Activated CD8-positive, alpha-beta memory T cell treated with anti-CD3 and anti-CD28 coated beads for 36 hours (primary cell): ENCODE data around the gene ATP9A. TPM values are rescaled to one million over a fixed set of nuclear protein-coding genes. Genes with fewer than 3 reads are reported as not detected.
"Not testable (repeated sequence)": the region's sequence is repeated elsewhere in the genome, so short reads cannot be mapped to it uniquely, and the experiment has no call there.

ENCODE experiments used
- CTCF ChIA-PET: fragments of 350-600 bp; sonication (Branson Sonifier 250); formaldehyde crosslinking; loops from one replicate; lab custom pipeline; 2021; ENCODE audit warnings: antibody characterized with exemption; lab: Charles Lee
- POLR2A ChIA-PET: fragments of 350-600 bp; sonication (Branson Sonifier 250); formaldehyde crosslinking; loops from one replicate; lab custom pipeline; 2021; ENCODE audit warnings: antibody characterized with exemption; lab: Charles Lee
- total RNA-seq, 2 experiments: library from RNA; stranded (reverse); gene quantifications; one replicate each; pipeline ENCODE4 v1.2.3, GENCODE V29; 2021

ATP9A gene
- total RNA-seq, 2 experiments from 2014 or later: 1.2 to 1.3 TPM

GRCh38 chr20:51647674-51648570 lies 120.3 kb downstream of the ATP9A start:
- CTCF ChIA-PET: interaction anchor here (1.1 kb wide), 1 partner anchor 9 kb away, joined by 3 read pairs; no protein-coding TSS in a partner anchor
- POLR2A ChIA-PET: no interaction called here

DNA sequence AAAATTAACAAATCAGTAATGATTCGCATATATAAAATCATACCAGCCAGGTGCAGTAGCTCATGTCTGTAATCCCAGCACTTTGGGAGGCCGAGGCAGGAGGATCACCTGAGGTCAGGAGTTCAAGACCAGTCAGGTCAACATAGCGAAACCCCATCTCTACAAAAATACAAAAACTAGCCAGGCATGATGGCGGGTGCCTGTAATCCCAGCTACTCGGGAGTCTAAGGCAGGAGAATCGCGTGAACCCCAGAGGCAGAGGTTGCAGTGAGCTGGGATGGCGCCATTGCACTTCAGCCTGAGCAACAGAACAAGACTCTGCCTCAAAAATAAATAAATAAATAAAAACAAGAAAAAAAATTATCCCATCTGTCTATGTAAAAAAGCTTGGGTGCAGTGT lies 124.4 kb downstream of the ATP9A start:
- CTCF ChIA-PET: interaction anchor here (0.7 kb wide), 1 partner anchor 50 kb away, joined by 3 read pairs; no protein-coding TSS in a partner anchor
- POLR2A ChIA-PET: not testable (repeated sequence)

DNA sequence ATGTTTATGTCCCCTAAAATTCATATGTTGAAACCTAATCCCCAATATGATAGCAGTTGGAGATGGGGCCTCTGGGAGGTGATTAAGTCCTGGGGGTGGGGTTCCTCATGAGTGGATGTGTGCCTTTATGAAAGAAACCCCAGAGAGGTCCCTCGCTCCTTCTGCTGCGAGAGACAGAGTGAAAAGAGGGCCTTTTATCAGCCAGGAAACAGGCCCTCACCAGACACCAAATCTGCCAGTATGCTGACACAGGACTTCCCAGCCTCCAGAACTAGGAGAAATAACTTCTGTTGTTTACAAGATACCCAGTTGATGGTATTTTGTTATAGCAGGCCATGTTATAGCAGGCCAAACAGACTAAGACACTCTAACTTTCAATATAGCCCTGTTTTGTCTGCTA lies 124.8 kb downstream of the ATP9A start:
- ChIA-PET CTCF (interaction anchor here (0.5 kb wide), 1 partner anchor 18 kb away, joined by 4 read pairs; no protein-coding TSS in a partner anchor), POLR2A (no interaction called here)

GRCh38 chr20:51641866-51642265 lies 126.3 kb downstream of the ATP9A start:
- POLR2A ChIA-PET: no interaction called here

GRCh38 chr20:51640743-51641142 lies 127.4 kb downstream of the ATP9A start:
- POLR2A ChIA-PET: no interaction called here
- CTCF ChIA-PET: interaction anchor here (0.6 to 0.7 kb wide), 2 partner anchors 211 to 494 kb away, joined by 3 read pairs; no protein-coding TSS in a partner anchor

More at GRCh38 chr20:51641866-51642265, 126.3 kb downstream of the ATP9A start:
- CTCF ChIA-PET: no interaction called here

- POLR2A ChIA-PET: no interaction called here
- CTCF ChIA-PET: interaction anchor here (0.5 to 0.7 kb wide), 2 partner anchors 8 to 440 kb away, joined by 3 to 4 read pairs; no protein-coding TSS in a partner anchor
Observed at GRCh38 chr20:51639206-51639832, 128.9 kb downstream of the ATP9A start.

DNA sequence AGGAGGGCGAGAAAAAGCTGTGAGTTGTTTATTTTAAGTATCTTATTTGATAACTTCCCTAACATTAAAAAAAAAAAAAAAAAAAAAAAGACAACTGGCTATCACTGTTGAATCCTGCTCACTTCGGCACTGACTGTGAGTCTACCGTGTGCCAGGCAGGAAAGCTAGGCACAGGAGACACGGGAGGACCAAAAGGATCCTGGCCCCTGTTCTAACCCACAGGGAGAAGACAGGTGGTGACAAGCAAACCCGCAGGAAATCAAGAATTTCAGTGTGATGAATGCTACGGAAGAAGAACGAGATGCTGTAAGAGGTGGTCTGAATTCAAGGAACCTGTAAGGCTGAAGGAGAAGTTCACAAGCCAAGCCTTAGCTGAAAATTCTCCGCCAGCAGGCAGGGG lies 130.9 kb downstream of the ATP9A start:
- POLR2A ChIA-PET: no interaction called here
- CTCF ChIA-PET: interaction anchor here (0.6 to 0.8 kb wide), 3 partner anchors 9 to 984 kb away, joined by 3 read pairs; no protein-coding TSS in a partner anchor

GRCh38 chr20:51636123-51636522 lies 132.1 kb downstream of the ATP9A start:
- CTCF ChIA-PET: interaction anchor here (1.0 kb wide), 1 partner anchor 12 kb away, joined by 4 read pairs; no protein-coding TSS in a partner anchor

GRCh38 chr20:51635680-51636079 lies 132.5 kb downstream of the ATP9A start:
- CTCF ChIA-PET: interaction anchor here (1.0 kb wide), 1 partner anchor 12 kb away, joined by 4 read pairs; no protein-coding TSS in a partner anchor

More at GRCh38 chr20:51636123-51636522, 132.1 kb downstream of the ATP9A start:
- POLR2A ChIA-PET: no interaction called here

GRCh38 chr20:51634877-51635276 lies 133.3 kb downstream of the ATP9A start:
- ChIA-PET POLR2A (no interaction called here), CTCF (no interaction called here)

More at GRCh38 chr20:51635680-51636079, 132.5 kb downstream of the ATP9A start:
- POLR2A ChIA-PET: no interaction called here

DNA sequence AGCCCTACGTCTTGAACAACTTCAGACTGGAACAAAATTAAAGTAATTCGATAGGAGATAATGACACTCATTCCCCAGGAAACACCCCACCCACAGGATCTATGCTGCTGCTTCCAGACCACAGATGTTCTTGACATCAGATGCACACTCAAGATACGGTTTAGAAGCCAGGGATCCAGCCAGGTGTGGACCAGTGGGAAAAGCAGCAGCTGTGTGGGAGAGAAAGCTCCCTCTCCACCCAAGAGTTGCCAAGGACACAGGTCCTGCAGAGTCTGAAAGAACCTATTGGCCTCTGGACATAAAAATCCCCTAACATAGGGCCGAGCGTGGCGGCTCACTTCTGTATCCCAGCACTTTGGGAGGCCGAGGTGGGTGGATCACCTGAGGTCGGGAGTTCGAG lies 133.9 kb downstream of the ATP9A start:
- ChIA-PET POLR2A (no interaction called here), CTCF (no interaction called here)

DNA sequence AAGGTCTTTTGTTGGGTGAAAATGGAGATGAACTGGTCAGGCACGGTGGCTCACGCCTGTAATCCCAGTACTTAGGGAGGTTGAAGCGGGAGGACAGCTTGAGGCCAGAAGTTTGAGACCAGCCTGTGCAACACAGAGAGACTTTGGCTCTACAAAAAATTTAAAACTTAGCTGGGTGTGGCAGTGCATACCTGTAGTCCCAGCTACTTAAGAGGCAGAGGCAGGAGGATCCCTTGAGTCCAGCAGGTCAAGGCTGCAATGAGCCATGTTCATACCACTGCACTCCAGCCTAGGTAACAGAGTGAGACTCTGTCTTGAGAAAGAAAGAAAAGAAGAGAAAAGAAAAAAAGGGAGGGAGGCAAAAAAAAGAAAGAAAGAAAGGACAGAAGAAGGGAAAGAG lies 134.8 kb downstream of the ATP9A start:
- CTCF ChIA-PET: no interaction called here
- POLR2A ChIA-PET: no interaction called here

GRCh38 chr20:51631953-51632352 lies 136.2 kb downstream of the ATP9A start:
- CTCF ChIA-PET: no interaction called here

GRCh38 chr20:51631011-51631950 lies 136.9 kb downstream of the ATP9A start:
- ChIA-PET CTCF (interaction anchor here (0.9 kb wide), 1 partner anchor 104 kb away, joined by 3 read pairs; no protein-coding TSS in a partner anchor), POLR2A (interaction anchor here (0.5 to 0.6 kb wide), 2 partner anchors 11 to 208 kb away, joined by 5 to 14 read pairs; no protein-coding TSS in a partner anchor)

More at GRCh38 chr20:51631953-51632352, 136.2 kb downstream of the ATP9A start:
- POLR2A ChIA-PET: interaction anchor here (0.5 kb wide), 1 partner anchor 12 kb away, joined by 5 read pairs; no protein-coding TSS in a partner anchor

- POLR2A ChIA-PET: no interaction called here
- CTCF ChIA-PET: interaction anchor here (1.2 kb wide), 1 partner anchor 21 kb away, joined by 5 read pairs; no protein-coding TSS in a partner anchor
Observed at GRCh38 chr20:51629399-51630058, 138.7 kb downstream of the ATP9A start.

- POLR2A ChIA-PET: no interaction called here
- CTCF ChIA-PET: no interaction called here
Observed at GRCh38 chr20:51628533-51629398, 139.4 kb downstream of the ATP9A start.

DNA sequence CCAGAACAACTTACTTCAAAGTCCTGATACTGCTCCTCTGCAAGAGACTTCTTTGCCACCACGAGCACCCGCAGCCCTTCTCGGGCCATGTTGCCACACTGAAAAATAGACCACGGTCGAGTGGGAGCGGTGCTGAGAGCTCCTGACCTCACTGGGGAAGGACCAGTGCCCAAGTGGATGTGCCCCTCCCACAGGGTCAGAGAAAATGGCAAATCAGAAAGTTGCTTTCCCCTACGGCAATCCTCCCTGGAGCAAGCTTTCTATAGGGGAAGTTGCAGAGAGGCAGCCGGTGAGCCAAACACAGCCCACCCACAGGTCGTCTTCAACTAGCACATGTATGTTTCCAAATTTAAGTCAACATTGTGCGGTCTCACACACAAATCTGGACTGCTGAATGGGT lies 140.6 kb downstream of the ATP9A start:
- ChIA-PET CTCF (no interaction called here), POLR2A (no interaction called here)
